Adipocyte (in vitro differentiated cells): ENCODE data around the gene SIL1.
"Not testable (repeated sequence)": the region's sequence is repeated elsewhere in the genome, so short reads cannot be mapped to it uniquely, and the experiment has no call there.

ENCODE experiments used
- DNase-seq: peaks from one replicate; pipeline ENCODE4 v3.0.0-alpha.2; 2015; ENCODE audit warnings: low read depth
- H3K27me3 ChIP-seq: replicated peaks from 2 replicates; pipeline ENCODE4 v1.7.0; 2013; ENCODE audit warnings: mild to moderate bottlenecking, low read length, moderate library complexity; ENCODE audit not compliant: control insufficient read depth, insufficient read depth
- H3K36me3 ChIP-seq: 2 replicates; pipeline ENCODE4 v1.7.0; 2013; ENCODE audit warnings: low read length, mild to moderate bottlenecking, moderate library complexity; ENCODE audit not compliant: control insufficient read depth, insufficient read depth, severe bottlenecking
- H3K4me1 ChIP-seq: 2 replicates; pipeline ENCODE4 v1.7.0; 2013; ENCODE audit warnings: mild to moderate bottlenecking, low read length, moderate library complexity; ENCODE audit not compliant: control insufficient read depth, insufficient read depth
- H3K4me3 ChIP-seq: 2 replicates; pipeline ENCODE4 v1.7.0; 2013; ENCODE audit warnings: mild to moderate bottlenecking, low read length, moderate library complexity
- H3K9ac ChIP-seq: 2 replicates; pipeline ENCODE4 v1.7.0; 2013; ENCODE audit warnings: mild to moderate bottlenecking, low read length, moderate library complexity
- H3K9me3 ChIP-seq: 2 replicates; pipeline ENCODE4 v1.7.0; 2013; ENCODE audit warnings: mild to moderate bottlenecking, low read length, moderate library complexity; ENCODE audit not compliant: control insufficient read depth

The SIL1 gene

GRCh38 chr5:138932171-138932810, 265.9 kb downstream of the SIL1 start:
- Histone ChIP-seq H3K4me1 (peaks cover 10% of the 10 kb centered on the region), H3K9ac (no peak overlapping the region), H3K36me3 (peaks cover 81% of the 10 kb centered on the region), H3K4me3 (no peak overlapping the region), H3K9me3 (no peaks in the 10 kb centered on the region), H3K27me3 (no peaks in the 10 kb centered on the region)
- no peak for DNase-seq

GRCh38 chr5:138930371-138931097, 267.6 kb downstream of the SIL1 start:
- Histone ChIP-seq H3K9ac (no peak overlapping the region), H3K27me3 (no peaks in the 10 kb centered on the region), H3K9me3 (no peaks in the 10 kb centered on the region), H3K4me1 (peaks cover 10% of the 10 kb centered on the region), H3K36me3 (peaks cover 91% of the 10 kb centered on the region), H3K4me3 (no peak overlapping the region)
- no peak for DNase-seq

GRCh38 chr5:138929571-138929955, 268.6 kb downstream of the SIL1 start:
- H3K4me3 ChIP-seq: no peak overlapping the region
- no peak for DNase-seq
- no peaks in the 10 kb centered on the region for H3K27me3 ChIP-seq
- no peak overlapping the region for H3K9ac ChIP-seq
- H3K4me1 ChIP-seq: peaks cover 10% of the 10 kb centered on the region
- H3K9me3 ChIP-seq: no peaks in the 10 kb centered on the region
- H3K36me3 ChIP-seq: peaks cover 98% of the 10 kb centered on the region

- Histone ChIP-seq H3K9me3 (no peaks in the 10 kb centered on the region), H3K4me1 (peaks cover 10% of the 10 kb centered on the region), H3K9ac (no peak overlapping the region), H3K36me3 (peaks cover 86% of the 10 kb centered on the region), H3K4me3 (no peak overlapping the region), H3K27me3 (no peaks in the 10 kb centered on the region)
- DNase-seq: no peak
Observed at GRCh38 chr5:138927979-138928378, 270.2 kb downstream of the SIL1 start.

GRCh38 chr5:138927544-138927943, 270.6 kb downstream of the SIL1 start:
- H3K9ac ChIP-seq: no peak overlapping the region
- H3K4me1 ChIP-seq: peaks cover 10% of the 10 kb centered on the region
- peaks cover 82% of the 10 kb centered on the region for H3K36me3 ChIP-seq
- H3K27me3 ChIP-seq: no peaks in the 10 kb centered on the region
- DNase-seq: no peak
- H3K4me3 ChIP-seq: no peak overlapping the region
- no peaks in the 10 kb centered on the region for H3K9me3 ChIP-seq

- Histone ChIP-seq H3K36me3 (peaks cover 75% of the 10 kb centered on the region), H3K27me3 (no peaks in the 10 kb centered on the region), H3K9me3 (no peaks in the 10 kb centered on the region), H3K4me3 (no peak overlapping the region), H3K9ac (no peak overlapping the region), H3K4me1 (peaks cover 10% of the 10 kb centered on the region)
- no peak for DNase-seq
Observed at GRCh38 chr5:138926688-138927448, 271.3 kb downstream of the SIL1 start.

- Histone ChIP-seq H3K4me1 (peaks cover 10% of the 10 kb centered on the region), H3K27me3 (no peaks in the 10 kb centered on the region), H3K4me3 (no peak overlapping the region), H3K9me3 (no peaks in the 10 kb centered on the region), H3K9ac (no peak overlapping the region), H3K36me3 (peaks cover 69% of the 10 kb centered on the region)
- DNase-seq: no peak
Observed at GRCh38 chr5:138926257-138926656, 271.9 kb downstream of the SIL1 start.

- peaks cover 65% of the 10 kb centered on the region for H3K36me3 ChIP-seq
- H3K4me3 ChIP-seq: no peak overlapping the region
- peaks cover 9% of the 10 kb centered on the region for H3K4me1 ChIP-seq
- H3K9me3 ChIP-seq: no peaks in the 10 kb centered on the region
- DNase-seq: no peak
- no peaks in the 10 kb centered on the region for H3K27me3 ChIP-seq
- no peak overlapping the region for H3K9ac ChIP-seq
Observed at GRCh38 chr5:138925090-138925635, 273.0 kb downstream of the SIL1 start.

- Histone ChIP-seq H3K4me3 (no peak overlapping the region), H3K9ac (no peak overlapping the region), H3K4me1 (no peaks in the 10 kb centered on the region), H3K27me3 (no peaks in the 10 kb centered on the region), H3K36me3 (peaks cover 62% of the 10 kb centered on the region), H3K9me3 (no peaks in the 10 kb centered on the region)
- no peak for DNase-seq
Observed at GRCh38 chr5:138922494-138922893, 275.7 kb downstream of the SIL1 start.

- DNase-seq, H3K4me3 ChIP-seq, H3K4me1 ChIP-seq, H3K27me3 ChIP-seq, H3K9me3 ChIP-seq, H3K9ac ChIP-seq: not testable (repeated sequence)
- peaks cover 51% of the 10 kb centered on the region for H3K36me3 ChIP-seq
Observed at GRCh38 chr5:138921362-138921761, 276.8 kb downstream of the SIL1 start.

GRCh38 chr5:138920181-138920580, 278.0 kb downstream of the SIL1 start:
- Histone ChIP-seq H3K36me3 (peaks cover 45% of the 10 kb centered on the region), H3K4me3 (no peak overlapping the region), H3K9me3 (no peaks in the 10 kb centered on the region), H3K4me1 (no peaks in the 10 kb centered on the region), H3K9ac (no peak overlapping the region), H3K27me3 (no peaks in the 10 kb centered on the region)
- no peak for DNase-seq
